NCI-H187 (cell line): ENCODE data around the gene IGFBP1.
"Not testable (repeated sequence)": the region's sequence is repeated elsewhere in the genome, so short reads cannot be mapped to it uniquely, and the experiment has no call there.

Experiments
- DNase-seq, 2 experiments: peaks; one replicate each; lab custom pipeline; 2025; lab: John Stamatoyannopoulos, UW

The IGFBP1 gene

DNA sequence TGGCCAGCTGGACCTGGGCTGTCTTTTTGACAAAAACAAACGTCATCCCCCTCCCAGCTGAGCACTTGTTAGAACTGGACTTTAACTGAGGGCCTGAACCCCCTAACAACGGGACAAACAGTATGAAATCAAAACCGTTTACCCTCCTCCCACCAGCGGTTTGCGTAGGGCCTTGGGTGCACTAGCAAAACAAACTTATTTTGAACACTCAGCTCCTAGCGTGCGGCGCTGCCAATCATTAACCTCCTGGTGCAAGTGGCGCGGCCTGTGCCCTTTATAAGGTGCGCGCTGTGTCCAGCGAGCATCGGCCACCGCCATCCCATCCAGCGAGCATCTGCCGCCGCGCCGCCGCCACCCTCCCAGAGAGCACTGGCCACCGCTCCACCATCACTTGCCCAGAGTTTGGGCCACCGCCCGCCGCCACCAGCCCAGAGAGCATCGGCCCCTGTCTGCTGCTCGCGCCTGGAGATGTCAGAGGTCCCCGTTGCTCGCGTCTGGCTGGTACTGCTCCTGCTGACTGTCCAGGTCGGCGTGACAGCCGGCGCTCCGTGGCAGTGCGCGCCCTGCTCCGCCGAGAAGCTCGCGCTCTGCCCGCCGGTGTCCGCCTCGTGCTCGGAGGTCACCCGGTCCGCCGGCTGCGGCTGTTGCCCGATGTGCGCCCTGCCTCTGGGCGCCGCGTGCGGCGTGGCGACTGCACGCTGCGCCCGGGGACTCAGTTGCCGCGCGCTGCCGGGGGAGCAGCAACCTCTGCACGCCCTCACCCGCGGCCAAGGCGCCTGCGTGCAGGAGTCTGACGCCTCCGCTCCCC lies at the start of gene IGFBP1:
TSS of gene IGFBP1 (plus strand) at position 304 of the 808 bp plus-strand sequence. CDS start at position 469, 165 bp downstream.
- no peak for DNase-seq

DNA sequence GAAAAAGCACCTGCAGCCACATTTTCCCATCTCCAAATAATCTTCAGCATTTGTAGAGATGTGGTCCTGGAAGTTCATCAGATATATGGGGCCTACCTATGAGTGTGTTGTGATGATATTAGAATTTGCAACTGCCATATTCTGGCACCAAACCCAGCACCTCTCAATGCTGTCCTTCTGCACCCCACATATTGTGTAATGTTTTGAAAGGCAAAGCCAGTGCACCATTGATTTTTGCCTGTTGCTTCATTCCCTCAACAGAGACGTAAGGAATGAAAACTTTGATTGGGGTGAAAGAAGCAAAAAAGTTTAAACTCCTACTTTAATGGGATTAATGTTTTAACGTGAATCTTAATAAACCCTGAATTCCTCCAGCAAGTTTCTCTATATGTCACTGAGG lies 49.4 kb upstream of the IGFBP1 start:
- DNase-seq: not testable (repeated sequence)

GRCh38 chr7:45841926-45842717 lies 46.2 kb upstream of the IGFBP1 start:
- DNase-seq: not testable (repeated sequence)

- not testable (repeated sequence) for DNase-seq
These were observed 41.8 kb upstream of the IGFBP1 start for GRCh38 chr7:45846536-45846935.

GRCh38 chr7:45848734-45849133 lies 39.6 kb upstream of the IGFBP1 start:
- DNase-seq: not testable (repeated sequence)

GRCh38 chr7:45852984-45853383 lies 35.3 kb upstream of the IGFBP1 start:
- DNase-seq: not testable (repeated sequence)

GRCh38 chr7:45853491-45853890 lies 34.8 kb upstream of the IGFBP1 start:
- not testable (repeated sequence) for DNase-seq

DNA sequence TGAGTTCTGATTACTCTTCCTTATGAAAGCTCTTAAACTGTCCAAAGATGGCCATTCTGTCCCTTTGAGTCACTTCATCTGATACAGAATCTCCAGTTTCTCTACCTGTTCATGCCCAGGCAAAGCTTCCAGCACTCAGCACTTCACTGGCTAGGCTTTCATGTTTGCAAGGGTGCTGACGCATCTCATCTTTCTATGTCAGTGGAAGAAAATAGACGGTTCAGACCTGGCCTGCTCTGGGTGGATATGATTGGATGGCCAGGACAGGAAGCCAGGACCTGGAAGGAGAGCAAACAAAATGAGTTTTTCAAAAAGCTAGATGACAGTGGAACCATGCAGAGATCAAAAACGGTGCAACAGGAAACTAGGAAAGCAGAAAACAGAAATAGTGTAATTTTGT lies 32.6 kb upstream of the IGFBP1 start:
- not testable (repeated sequence) for DNase-seq

- not testable (repeated sequence) for DNase-seq
These were observed 31.4 kb upstream of the IGFBP1 start for GRCh38 chr7:45856888-45857287.

DNA sequence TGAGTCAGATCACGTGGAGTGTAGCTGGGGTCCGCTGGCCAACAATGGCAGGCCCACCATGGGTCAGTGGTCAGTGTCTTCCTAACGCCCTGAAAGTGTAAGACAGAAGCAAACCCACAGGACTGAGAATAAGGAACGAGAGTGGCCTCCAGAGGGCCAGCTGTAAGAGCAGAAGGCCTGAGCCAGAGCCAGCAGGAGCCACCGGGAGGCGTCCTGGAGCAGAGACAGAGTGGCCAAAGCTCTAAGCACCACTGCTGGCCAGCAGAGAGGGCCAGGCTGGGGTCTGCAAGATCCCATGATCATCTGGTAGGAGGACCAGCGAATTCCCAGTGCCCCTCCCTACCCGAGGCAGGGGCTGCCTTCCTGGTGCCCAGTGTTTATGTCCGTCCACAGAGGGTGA lies 24.6 kb upstream of the IGFBP1 start:
- DNase-seq: no peak

GRCh38 chr7:45865594-45866410 lies 22.5 kb upstream of the IGFBP1 start:
- DNase-seq: no peak

GRCh38 chr7:45867471-45867870 lies 20.8 kb upstream of the IGFBP1 start:
- DNase-seq: no peak

- DNase-seq: no peak
These were observed 18.9 kb upstream of the IGFBP1 start for GRCh38 chr7:45869426-45869825.

- DNase-seq: no peak
These were observed 15.9 kb upstream of the IGFBP1 start for GRCh38 chr7:45872116-45873034.

GRCh38 chr7:45873035-45873354 lies 15.3 kb upstream of the IGFBP1 start, which contains the start of gene CCDC201:
CCDC201 (minus strand) TSS chr7:45873082; CDS start chr7:45873007, 75 bp downstream.
- no peak for DNase-seq

DNA sequence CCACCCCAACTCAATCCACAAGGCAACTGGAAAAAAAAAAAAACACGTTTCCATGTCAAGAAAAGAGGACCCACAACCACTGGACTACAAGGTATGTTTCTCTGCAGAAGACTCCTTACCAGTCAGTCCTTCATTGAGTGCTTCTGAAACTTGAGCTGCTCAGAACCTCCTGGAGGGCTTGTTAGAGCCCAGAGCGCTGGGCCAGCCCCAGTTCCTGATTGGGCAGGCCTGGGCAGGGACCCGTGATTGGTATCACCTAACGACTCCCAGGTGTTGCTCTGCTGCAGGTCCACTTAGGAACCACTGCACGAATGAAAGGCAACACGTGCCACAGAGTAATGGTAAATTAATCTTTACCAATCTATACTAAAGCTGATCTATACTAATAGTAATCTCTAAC lies 14.9 kb upstream of the IGFBP1 start:
- no peak for DNase-seq

DNA sequence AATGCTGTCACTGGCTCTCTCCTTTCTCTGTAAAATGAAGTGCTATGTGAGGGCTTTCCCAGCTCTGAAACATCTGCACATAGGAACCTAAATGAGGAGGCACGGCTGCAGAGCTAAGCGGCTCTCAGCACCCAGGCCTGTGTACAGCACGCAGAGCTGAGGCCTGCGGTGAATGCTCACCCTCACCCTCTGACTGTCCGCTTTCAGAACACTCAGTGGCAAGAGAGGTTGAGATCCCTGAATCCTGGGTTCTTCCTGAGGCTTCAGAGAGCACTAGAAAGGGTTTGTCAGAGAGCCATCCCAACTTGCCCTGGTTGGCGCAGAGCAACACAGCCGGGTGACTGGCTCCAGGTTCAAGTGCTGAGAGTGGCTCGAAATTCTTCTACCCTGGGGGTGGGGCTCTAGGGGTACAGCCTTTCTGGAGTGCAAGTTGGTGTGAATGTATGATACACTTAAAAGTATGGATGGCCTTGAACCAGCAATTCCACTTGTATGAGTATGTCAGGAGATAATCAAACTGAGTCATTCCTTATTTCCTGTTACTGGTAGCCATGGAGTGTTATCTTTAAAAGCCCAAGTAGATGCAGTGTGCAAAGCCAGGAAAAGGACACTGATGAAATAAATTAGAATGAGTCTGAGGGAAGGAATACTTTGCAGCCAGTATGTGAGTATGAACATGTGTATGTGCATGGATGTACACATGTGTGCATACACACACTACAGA lies 13.7 kb upstream of the IGFBP1 start:
- no peak for DNase-seq

DNA sequence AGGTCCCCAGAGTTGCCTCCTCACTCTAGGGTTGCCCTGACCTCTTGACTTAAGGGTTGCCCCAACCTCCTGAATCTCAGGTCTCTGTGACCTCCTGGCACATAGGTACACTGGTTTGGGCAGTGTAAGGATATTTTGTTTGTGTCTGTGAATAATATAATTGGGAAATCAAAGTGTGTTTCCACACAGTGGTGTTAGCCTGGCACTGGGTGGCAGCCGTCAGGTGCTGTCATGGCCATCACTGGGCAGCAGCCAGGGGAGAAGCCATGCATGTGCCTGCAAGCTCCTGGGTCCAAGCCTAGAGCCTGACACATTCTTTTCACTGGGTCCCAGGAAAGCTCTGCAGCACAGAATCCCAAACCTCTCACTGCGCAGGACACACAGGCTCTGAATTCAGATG lies 11.8 kb upstream of the IGFBP1 start:
- DNase-seq: no peak

GRCh38 chr7:45878457-45879144 lies 9.7 kb upstream of the IGFBP1 start:
- DNase-seq: no peak

- no peak for DNase-seq
These were observed 7.8 kb upstream of the IGFBP1 start for GRCh38 chr7:45880433-45880860.
